ENCODE results near the gene PRC1. TPM values are rescaled to one million over a fixed set of nuclear protein-coding genes. Genes with fewer than 3 reads are reported as not detected.

Gene PRC1
- total and polyA plus RNA-seq, 4 donors, result 5.0 to 31.1 (median 7.9) TPM

GRCh38 chr15:90987561-90988141, 6.7 kb downstream of the PRC1 start:
- 80 to 88% methylated on average over 7 of the region's 7 CpGs for WGBS, 2 donors

GRCh38 chr15:90986790-90987507, 7.4 kb downstream of the PRC1 start:
- Histone ChIP-seq H3K27me3 (ENCODE audit: control insufficient read depth in 3 of 3, insufficient read depth in 3 of 3, low read length in 2 of 3) (no peaks in the 10 kb centered on the region), H3K27ac (ENCODE audit: low read depth in 1 of 2, low read length in 1 of 2) (no peak overlapping the region), H3K9me3 (ENCODE audit: control insufficient read depth in 4 of 4, insufficient read depth in 3 of 4, low read length in 3 of 4) (no peaks in the 10 kb centered on the region), H3K9ac (ENCODE audit: insufficient read depth in 1 of 2, low read length in 2 of 2) (no peak overlapping the region), H3K36me3 (ENCODE audit: control insufficient read depth in 4 of 4, insufficient read depth in 4 of 4, low read length in 4 of 4) (peaks cover 0 to 9% (median 4%) of the 10 kb centered on the region in 4 donors), H3K4me1 (ENCODE audit: control insufficient read depth in 5 of 5, insufficient read depth in 5 of 5, low read length in 5 of 5) (peaks cover 0 to 8% (median 0%) of the 10 kb centered on the region in 5 donors), H3K4me3 (no peak overlapping the region)
- DNase-seq (peak; percentile 16 to 46 (median 17)), ATAC-seq (ENCODE audit: insufficient read depth, low FRiP score) (no peak)
- 86 to 87% methylated on average over 11 of the region's 11 CpGs for WGBS, 2 donors
- TF ChIP-seq CTCF (IDR thresholded peaks at IDR 0.05; ENCODE audit: control extremely low read depth, extremely low read depth), result no peak

More at GRCh38 chr15:90987561-90988141, 6.7 kb downstream of the PRC1 start:
- H3K9ac ChIP-seq (ENCODE audit: insufficient read depth in 1 of 2, low read length in 2 of 2), result peak overlapping the region in 1 of 2 donors; percentile 38
- H3K27me3 ChIP-seq (ENCODE audit: control insufficient read depth in 3 of 3, insufficient read depth in 3 of 3, low read length in 2 of 3), result no peaks in the 10 kb centered on the region
- no peak for TF ChIP-seq CTCF (IDR thresholded peaks at IDR 0.05; ENCODE audit: control extremely low read depth, extremely low read depth)
- peak in 1 of 3 donors; percentile 9 for DNase-seq
- peaks cover 0 to 9% (median 0%) of the 10 kb centered on the region in 5 donors for H3K4me1 ChIP-seq (ENCODE audit: control insufficient read depth in 5 of 5, insufficient read depth in 5 of 5, low read length in 5 of 5)
- H3K9me3 ChIP-seq (ENCODE audit: control insufficient read depth in 4 of 4, insufficient read depth in 3 of 4, low read length in 3 of 4), result no peaks in the 10 kb centered on the region
- no peak for ATAC-seq (ENCODE audit: insufficient read depth, low FRiP score)
- H3K27ac ChIP-seq (ENCODE audit: low read depth in 1 of 2, low read length in 1 of 2), result no peak overlapping the region
- peaks cover 0 to 5% (median 2%) of the 10 kb centered on the region in 4 donors for H3K36me3 ChIP-seq (ENCODE audit: control insufficient read depth in 4 of 4, insufficient read depth in 4 of 4, low read length in 4 of 4)
- no peak overlapping the region for H3K4me3 ChIP-seq

GRCh38 chr15:90982135-90982534, 12.2 kb downstream of the PRC1 start:
- Histone ChIP-seq H3K4me3 (no peak overlapping the region), H3K4me1 (ENCODE audit: control insufficient read depth in 5 of 5, insufficient read depth in 5 of 5, low read length in 5 of 5) (no peaks in the 10 kb centered on the region), H3K27me3 (ENCODE audit: control insufficient read depth in 3 of 3, insufficient read depth in 3 of 3, low read length in 2 of 3) (no peaks in the 10 kb centered on the region), H3K36me3 (ENCODE audit: control insufficient read depth in 4 of 4, insufficient read depth in 4 of 4, low read length in 4 of 4) (peaks cover 1 to 28% (median 11%) of the 10 kb centered on the region in 4 donors), H3K9ac (ENCODE audit: insufficient read depth in 1 of 2, low read length in 2 of 2) (no peak overlapping the region), H3K9me3 (ENCODE audit: control insufficient read depth in 4 of 4, insufficient read depth in 3 of 4, low read length in 3 of 4) (no peaks in the 10 kb centered on the region), H3K27ac (ENCODE audit: low read depth in 1 of 2, low read length in 1 of 2) (no peak overlapping the region)
- TF ChIP-seq CTCF (IDR thresholded peaks at IDR 0.05; ENCODE audit: control extremely low read depth, extremely low read depth), result no peak
- WGBS, 2 donors, result 81 to 86% methylated on average over 5 of the region's 5 CpGs
- DNase-seq (no peak), ATAC-seq (ENCODE audit: insufficient read depth, low FRiP score) (no peak)
